ENCODE data around the gene PDE6G. TPM values are rescaled to one million over a fixed set of nuclear protein-coding genes. Genes with fewer than 3 reads are reported as not detected.
A peak's percentile ranks its signal among the peaks of the same experiment; 100 is the strongest.

The PDE6G gene
- total RNA-seq, 1 donor from 2014 or later, result 0.83 TPM

DNA sequence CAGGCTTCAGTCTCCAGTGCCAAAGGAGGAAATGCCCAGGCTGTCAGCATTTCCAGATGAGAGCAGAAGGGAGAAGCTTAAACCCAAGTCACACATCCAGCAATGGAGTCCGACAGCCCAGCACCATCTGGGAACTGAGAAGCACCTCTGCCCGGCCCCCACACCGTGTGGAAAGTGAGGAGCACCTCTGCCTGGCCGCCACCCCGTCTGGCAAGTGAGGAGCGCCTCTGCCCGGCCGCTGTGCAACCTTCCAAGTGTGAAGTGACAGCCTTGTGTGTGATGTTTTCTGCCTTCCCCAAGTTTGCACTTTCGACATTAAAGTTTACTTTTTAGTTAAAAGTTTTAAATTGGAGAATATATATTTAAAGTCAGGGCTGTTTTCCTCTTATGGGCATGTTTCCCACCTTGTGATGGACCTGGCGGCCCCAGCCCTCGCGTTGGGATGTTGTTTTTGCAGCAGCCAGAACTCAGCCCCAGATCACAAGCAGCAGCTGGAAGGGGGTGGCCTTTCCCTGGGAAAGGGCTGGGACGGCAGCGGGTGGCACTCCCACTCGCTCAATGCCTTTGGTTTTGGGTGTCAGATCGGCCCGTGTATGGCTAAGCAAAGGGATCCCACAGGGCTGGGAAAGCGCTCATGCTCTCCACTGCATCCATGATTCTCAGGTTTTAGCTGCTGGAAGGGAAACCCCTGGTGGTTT, 17.4 kb upstream of the PDE6G start:
- no peaks in the 10 kb centered on the region for H3K27me3 Mint-ChIP-seq (ENCODE audit: unreplicated experiment)
- peaks cover 4% of the 10 kb centered on the region for H3K4me1 Mint-ChIP-seq (ENCODE audit: unreplicated experiment)
- TF ChIP-seq, protein P1, sequence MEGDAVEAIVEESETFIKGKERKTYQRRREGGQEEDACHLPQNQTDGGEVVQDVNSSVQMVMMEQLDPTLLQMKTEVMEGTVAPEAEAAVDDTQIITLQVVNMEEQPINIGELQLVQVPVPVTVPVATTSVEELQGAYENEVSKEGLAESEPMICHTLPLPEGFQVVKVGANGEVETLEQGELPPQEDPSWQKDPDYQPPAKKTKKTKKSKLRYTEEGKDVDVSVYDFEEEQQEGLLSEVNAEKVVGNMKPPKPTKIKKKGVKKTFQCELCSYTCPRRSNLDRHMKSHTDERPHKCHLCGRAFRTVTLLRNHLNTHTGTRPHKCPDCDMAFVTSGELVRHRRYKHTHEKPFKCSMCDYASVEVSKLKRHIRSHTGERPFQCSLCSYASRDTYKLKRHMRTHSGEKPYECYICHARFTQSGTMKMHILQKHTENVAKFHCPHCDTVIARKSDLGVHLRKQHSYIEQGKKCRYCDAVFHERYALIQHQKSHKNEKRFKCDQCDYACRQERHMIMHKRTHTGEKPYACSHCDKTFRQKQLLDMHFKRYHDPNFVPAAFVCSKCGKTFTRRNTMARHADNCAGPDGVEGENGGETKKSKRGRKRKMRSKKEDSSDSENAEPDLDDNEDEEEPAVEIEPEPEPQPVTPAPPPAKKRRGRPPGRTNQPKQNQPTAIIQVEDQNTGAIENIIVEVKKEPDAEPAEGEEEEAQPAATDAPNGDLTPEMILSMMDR (IDR thresholded peaks at IDR 0.05), result no peak
- no peak for DNase-seq (ENCODE audit: extremely low spot score, unreplicated experiment)
- H3K36me3 Mint-ChIP-seq (ENCODE audit: unreplicated experiment), result peaks cover 13% of the 10 kb centered on the region
- H3K9me3 Mint-ChIP-seq (ENCODE audit: unreplicated experiment), result no peaks in the 10 kb centered on the region
- H3K27ac Mint-ChIP-seq (ENCODE audit: unreplicated experiment), result no peak overlapping the region
- no peak overlapping the region for H3K4me3 Mint-ChIP-seq (ENCODE audit: unreplicated experiment)

DNA sequence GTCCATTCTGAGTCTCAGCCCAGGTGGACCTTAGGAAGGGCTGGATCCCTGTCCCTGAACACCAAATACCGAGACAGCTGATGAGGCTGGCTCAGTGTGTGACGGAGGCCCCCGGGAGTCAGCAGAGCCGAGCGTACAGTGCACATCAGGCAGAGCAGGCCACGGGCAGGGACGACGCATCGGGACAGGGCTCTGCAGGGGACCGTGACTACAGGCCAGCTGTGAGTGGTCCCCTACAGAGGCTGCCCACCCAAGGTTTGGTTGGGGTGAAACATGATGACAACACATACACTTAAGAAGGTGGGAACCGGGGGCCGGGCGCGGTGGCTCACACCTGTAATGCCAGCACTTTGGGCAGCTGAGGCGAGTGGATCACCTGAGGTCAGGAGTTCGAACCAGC, 16.6 kb upstream of the PDE6G start:
- Mint-ChIP-seq H3K4me3 (ENCODE audit: unreplicated experiment) (no peak overlapping the region), H3K27me3 (ENCODE audit: unreplicated experiment) (no peaks in the 10 kb centered on the region)

DNA sequence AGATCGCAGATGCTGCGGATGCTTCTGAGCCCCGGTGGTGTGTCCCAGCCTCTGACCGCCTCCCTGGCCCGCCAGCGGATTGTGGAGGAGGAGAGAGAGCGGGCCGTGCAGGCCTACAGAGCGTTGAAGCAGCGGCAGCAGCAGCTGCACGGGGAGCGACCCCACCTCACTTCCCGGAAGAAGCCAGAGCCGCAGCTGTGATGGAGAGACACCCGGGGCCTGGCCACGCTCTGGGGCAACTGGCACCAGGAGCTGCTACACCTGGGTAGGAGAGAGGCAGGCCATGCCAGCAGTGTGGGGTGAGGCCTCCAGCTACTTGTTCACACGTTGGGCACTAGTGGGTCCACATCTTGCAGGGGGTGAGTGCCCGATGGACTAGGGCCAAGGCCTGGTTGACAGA, 16.2 kb upstream of the PDE6G start:
- TF ChIP-seq, protein P1 (IDR thresholded peaks at IDR 0.05), result no peak
- Mint-ChIP-seq H3K27ac (ENCODE audit: unreplicated experiment) (no peak overlapping the region), H3K4me3 (ENCODE audit: unreplicated experiment) (no peak overlapping the region), H3K4me1 (ENCODE audit: unreplicated experiment) (peaks cover 9% of the 10 kb centered on the region), H3K27me3 (ENCODE audit: unreplicated experiment) (no peaks in the 10 kb centered on the region), H3K36me3 (ENCODE audit: unreplicated experiment) (peaks cover 16% of the 10 kb centered on the region), H3K9me3 (ENCODE audit: unreplicated experiment) (no peaks in the 10 kb centered on the region)
- DNase-seq (ENCODE audit: extremely low spot score, unreplicated experiment), result no peak

More for the DNA sequence above, 16.6 kb upstream of the PDE6G start:
- no peaks in the 10 kb centered on the region for H3K9me3 Mint-ChIP-seq (ENCODE audit: unreplicated experiment)
- peaks cover 15% of the 10 kb centered on the region for H3K36me3 Mint-ChIP-seq (ENCODE audit: unreplicated experiment)
- TF ChIP-seq, protein P1 (IDR thresholded peaks at IDR 0.05), result no peak
- H3K4me1 Mint-ChIP-seq (ENCODE audit: unreplicated experiment), result peaks cover 4% of the 10 kb centered on the region
- DNase-seq (ENCODE audit: extremely low spot score, unreplicated experiment), result no peak
- H3K27ac Mint-ChIP-seq (ENCODE audit: unreplicated experiment), result no peak overlapping the region

DNA sequence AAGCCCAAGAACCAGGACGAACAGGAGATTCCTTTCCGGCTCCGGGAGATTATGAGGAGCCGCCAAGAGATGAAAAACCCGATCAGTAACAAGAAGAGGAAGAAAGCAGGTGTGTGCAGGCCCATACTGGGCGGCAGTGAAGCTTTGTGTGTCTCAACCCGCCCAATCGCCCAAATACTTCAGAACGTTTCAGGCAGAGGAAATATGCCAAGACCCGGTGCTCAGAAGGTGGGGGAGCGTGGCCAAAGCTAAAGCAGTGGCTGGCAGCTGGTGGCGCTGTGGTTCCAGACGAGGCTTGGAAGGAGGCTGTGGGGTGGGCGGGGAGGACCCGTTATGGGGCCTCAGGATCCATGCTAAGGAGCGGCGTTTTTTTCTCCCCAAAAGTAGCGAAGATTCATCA, 11.4 kb upstream of the PDE6G start:
- peaks cover 13% of the 10 kb centered on the region for H3K36me3 Mint-ChIP-seq (ENCODE audit: unreplicated experiment)
- H3K27ac Mint-ChIP-seq (ENCODE audit: unreplicated experiment), result peak overlapping the region; percentile 27
- H3K27me3 Mint-ChIP-seq (ENCODE audit: unreplicated experiment), result no peaks in the 10 kb centered on the region
- H3K4me1 Mint-ChIP-seq (ENCODE audit: unreplicated experiment), result peaks cover 17% of the 10 kb centered on the region
- H3K9me3 Mint-ChIP-seq (ENCODE audit: unreplicated experiment), result no peaks in the 10 kb centered on the region
- H3K4me3 Mint-ChIP-seq (ENCODE audit: unreplicated experiment), result peak overlapping the region; percentile 93
- no peak for DNase-seq (ENCODE audit: extremely low spot score, unreplicated experiment)
- TF ChIP-seq, protein P1 (IDR thresholded peaks at IDR 0.05), result no peak

DNA sequence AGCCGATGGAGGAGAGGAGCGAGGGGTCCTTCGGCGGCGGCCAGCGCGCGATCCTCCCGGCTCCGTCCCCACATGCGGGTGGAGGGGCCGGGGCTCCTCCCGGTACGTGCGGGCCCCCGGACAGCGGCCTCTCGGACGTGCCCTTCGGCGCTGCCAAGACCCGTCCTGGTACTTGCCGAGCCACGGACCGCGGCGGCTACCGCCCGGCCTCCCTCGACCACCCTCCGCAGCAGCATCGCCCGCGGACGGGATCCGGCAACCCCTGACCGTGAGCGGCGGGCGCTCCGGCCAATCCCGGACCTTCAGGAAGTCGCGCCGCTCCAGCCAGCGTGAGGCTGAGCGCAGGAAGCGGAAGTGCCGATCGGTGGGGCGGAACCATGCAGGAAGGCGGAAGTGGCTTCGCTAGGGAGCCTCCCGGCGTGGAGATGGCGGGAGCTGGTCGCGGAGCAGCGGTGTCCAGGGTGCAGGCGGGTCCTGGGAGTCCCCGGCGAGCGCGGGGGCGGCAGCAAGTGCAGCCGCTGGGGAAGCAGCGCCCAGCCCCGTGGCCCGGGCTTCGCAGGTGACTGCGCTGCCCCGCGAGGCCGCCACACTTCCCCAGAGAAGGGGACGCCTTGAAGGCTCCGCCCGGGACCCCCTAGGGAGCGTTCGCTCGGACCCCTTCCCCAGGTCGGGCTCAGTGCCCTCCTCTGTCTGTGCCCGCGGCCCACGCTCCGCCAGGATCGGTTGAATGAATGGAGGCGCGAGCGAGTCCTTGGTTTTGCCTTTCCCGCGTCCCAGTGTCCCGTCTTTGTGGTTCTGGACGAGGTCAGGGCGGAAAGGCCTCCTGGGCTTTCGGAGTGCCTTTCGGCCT, 10.2 kb upstream of the PDE6G start, which contains the start of the genes CCDC137 and OXLD1:
TSS of gene CCDC137 (plus strand) at position 396 of the 850 bp plus-strand sequence. CDS start at position 426, 30 bp downstream.
TSS of gene OXLD1 (minus strand) at position 264 of the 850 bp plus-strand sequence. CDS start at position 236, 28 bp downstream.
- Mint-ChIP-seq H3K9me3 (ENCODE audit: unreplicated experiment) (no peaks in the 10 kb centered on the region), H3K4me1 (ENCODE audit: unreplicated experiment) (peaks cover 17% of the 10 kb centered on the region), H3K27me3 (ENCODE audit: unreplicated experiment) (no peaks in the 10 kb centered on the region), H3K27ac (ENCODE audit: unreplicated experiment) (peak within 1 kb of the TSS; percentile 91), H3K4me3 (ENCODE audit: unreplicated experiment) (peak within 1 kb of the TSS; percentile 93), H3K36me3 (ENCODE audit: unreplicated experiment) (peaks cover 9% of the 10 kb centered on the region)
- TF ChIP-seq, protein P1 (IDR thresholded peaks at IDR 0.05), result no peak
- DNase-seq (ENCODE audit: extremely low spot score, unreplicated experiment), result peak; percentile 98
